Muscle of arm (tissue), 12 donors: ENCODE data around the gene ERMARD. TPM values are rescaled to one million over a fixed set of nuclear protein-coding genes. Genes with fewer than 3 reads are reported as not detected.

ENCODE experiments used
- DNase-seq: peaks from one replicate; pipeline ENCODE4 v3.0.0-alpha.2; 2013
- polyA plus RNA-seq, 12 donors: library from polyadenylated mRNA; unstranded; fragments of 120-200 nt; gene quantifications; one replicate each; pipeline ENCODE4 v1.2.1, GENCODE V29; 2013; ENCODE audit not compliant: insufficient read length in 12 of 12

Gene ERMARD
- polyA plus RNA-seq, 12 donors = 13.7 to 37.0 (median 21.4) TPM; not detected in 1

- DNase-seq = no peak
These were observed 68.9 kb downstream of the ERMARD start for GRCh38 chr6:169820358-169820757.

- DNase-seq = no peak
These were observed 72.6 kb downstream of the ERMARD start for GRCh38 chr6:169824021-169824420.

DNA sequence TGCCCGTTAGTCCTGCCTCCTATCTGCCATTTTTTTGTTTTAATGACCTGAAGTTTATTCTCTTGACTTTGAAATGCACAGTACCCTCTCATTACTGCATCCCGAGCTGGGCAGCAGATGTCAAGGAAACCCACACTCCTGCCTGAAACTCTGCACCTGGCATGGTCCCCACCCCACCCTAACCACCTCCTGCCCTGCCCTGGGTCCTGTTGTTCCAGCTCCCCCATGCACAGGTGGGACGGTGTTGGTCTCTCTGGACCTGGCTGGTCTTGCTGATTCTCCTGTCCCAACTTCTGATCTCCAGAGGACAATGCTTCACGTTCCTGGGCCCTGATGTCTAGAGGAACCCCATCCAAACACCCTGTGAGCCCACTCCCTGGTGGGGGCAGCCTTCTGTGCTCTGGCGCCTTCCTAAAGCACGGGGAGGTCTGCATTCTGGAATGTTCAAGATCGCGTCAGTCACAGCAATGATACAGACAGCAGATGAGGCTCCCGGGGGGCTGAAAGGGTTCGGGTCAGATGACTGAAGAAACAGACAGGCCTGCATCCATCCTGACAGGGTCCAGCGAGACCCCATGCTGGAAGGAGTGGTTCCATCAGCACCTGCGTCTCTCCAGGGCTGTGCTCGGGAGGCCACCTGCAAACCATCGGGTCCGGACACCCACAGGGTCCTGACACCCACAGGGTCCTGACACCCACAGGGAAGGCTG lies 73.6 kb downstream of the ERMARD start:
- no peak for DNase-seq

- DNase-seq = no peak
These were observed 74.3 kb downstream of the ERMARD start for GRCh38 chr6:169825558-169826225.

DNA sequence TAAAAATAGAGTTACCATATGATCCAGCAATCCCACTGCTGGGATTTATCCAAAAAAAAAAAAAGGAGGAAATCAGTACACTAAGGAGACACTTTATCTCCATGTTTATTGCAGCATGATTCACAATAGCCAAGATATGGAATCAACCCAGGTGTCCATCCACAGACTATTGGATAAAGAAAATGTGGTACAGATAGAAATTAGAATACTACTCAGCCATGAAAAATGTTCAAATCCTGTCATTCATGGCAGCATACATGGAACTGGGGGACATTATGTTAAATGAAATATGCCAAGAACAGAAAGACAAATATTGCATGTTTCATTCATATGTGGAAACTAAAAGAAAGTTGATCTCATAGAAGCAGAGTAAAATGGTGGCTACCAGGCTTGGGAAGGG lies 75.3 kb downstream of the ERMARD start:
- no peak for DNase-seq

DNA sequence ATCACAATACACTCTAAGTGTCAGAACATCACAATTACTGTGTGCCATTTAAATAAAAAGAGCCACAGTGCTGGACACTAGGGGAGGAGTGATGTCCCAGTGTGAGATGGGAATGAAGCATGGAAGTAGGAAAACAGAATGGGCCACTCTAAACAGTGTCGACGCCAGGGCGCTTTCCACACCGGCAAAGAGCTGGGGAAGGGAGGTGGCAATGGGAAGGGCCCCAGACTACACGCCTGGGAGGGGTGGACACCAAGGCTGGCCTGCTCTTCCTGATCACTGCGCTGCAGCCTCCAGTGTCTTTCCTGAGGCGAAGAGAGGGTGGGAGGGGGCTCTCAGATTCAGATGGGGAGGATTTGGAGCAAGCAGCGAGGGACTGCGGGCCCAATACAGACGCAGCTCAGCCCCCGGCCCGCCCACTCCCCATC lies 75.9 kb downstream of the ERMARD start:
- DNase-seq = no peak

DNA sequence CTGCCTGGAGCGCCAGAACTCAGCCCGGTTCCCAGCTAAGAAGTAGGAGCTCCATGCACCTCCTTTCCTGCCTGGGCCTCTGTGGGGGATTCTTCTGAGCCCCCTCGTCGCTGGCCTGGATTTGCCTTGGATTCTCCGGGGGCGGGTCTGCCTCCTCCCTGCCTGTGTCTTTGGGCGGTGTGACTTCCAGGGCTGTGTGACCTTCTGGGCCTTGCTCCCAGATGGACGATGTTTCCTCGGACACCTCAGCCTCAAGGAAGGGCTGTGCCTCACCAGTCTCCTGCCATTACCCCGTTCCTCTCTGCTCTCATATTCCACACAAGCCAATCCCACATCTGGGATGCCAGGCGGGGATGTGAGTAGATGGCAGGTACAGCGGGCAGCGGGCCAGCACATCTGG lies 76.8 kb downstream of the ERMARD start:
- no peak for DNase-seq

GRCh38 chr6:169829786-169830185 lies 78.4 kb downstream of the ERMARD start:
- no peak for DNase-seq

DNA sequence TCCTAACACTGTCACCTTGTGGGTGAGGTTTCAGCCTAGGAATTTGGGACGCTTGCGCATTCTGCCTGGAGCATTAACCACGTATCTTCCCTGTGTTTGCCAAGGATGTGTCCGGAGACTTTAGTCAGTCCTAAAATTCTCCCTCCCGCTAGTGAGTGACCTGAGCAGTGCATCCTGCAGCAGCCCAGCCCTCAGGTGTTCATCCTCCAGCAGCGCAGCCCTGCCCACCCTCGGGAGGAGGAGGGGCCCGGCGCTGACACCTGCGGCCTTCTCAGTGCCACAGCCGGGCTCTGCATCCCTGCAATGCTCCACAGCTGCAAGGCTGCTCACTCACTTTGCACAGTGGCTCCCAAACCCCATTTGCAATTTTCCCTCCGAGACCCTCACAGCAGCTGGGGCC lies 79.5 kb downstream of the ERMARD start:
- no peak for DNase-seq

Other genes starting within 250 kb of the ERMARD start
- 10 to 100 TPM in 11 of 12 donors, not detected in 1; 17.8 to 60.4 (median 35.3) TPM for gene WDR27, start 49.6 kb upstream of the ERMARD start, polyA plus RNA-seq
- 10 to 100 TPM in 11 of 12 donors, not detected in 1; 22.2 to 41.0 (median 35.3) TPM for gene C6orf120, start 49.5 kb upstream of the ERMARD start, polyA plus RNA-seq
- 100 to 1,000 TPM in 1 of 12 donors, 10 to 100 TPM in 10, not detected in 1; 74.7 to 101 (median 91.6) TPM for gene PHF10, start 27.1 kb upstream of the ERMARD start, polyA plus RNA-seq
- gene DYNLT2, start 50 bp upstream of the ERMARD start, polyA plus RNA-seq = 1 to 10 TPM in 11 of 12 donors, not detected in 1; 2.3 to 5.1 (median 3.2) TPM